Astrocyte (in vitro differentiated cells and primary cell): ENCODE data around the gene MEF2B. TPM values are rescaled to one million over a fixed set of nuclear protein-coding genes. Genes with fewer than 3 reads are reported as not detected.

Experiments
- DNase-seq: peaks from one replicate; pipeline ENCODE4 v3.0.0-alpha.2; 2010; ENCODE audit warnings: low read depth
- FAIRE-seq: peaks from 2 replicates; lab custom pipeline; 2011; peaks lifted over from hg19 to GRCh38; lab: Jason Lieb, UNC
- H2AFZ ChIP-seq: 2 replicates; pipeline ENCODE4 v1.6.0; 2012; ENCODE audit warnings: low read depth, low read length, inconsistent platforms
- H3K27ac ChIP-seq: 2 replicates; pipeline ENCODE4 v1.5.1; 2011; ENCODE audit warnings: low read depth, low read length, inconsistent platforms
- H3K27me3 ChIP-seq: 2 replicates; pipeline ENCODE4 v1.6.0; 2011; ENCODE audit warnings: low read length, inconsistent platforms; ENCODE audit not compliant: insufficient read depth
- H3K36me3 ChIP-seq: 2 replicates; pipeline ENCODE4 v1.5.1; 2011; ENCODE audit warnings: low read length, inconsistent platforms; ENCODE audit not compliant: insufficient read depth
- H3K4me1 ChIP-seq: 2 replicates; pipeline ENCODE4 v1.5.1; 2011; ENCODE audit warnings: low read length, inconsistent platforms; ENCODE audit not compliant: insufficient read depth
- H3K4me2 ChIP-seq: 2 replicates; pipeline ENCODE4 v1.6.0; 2012; ENCODE audit warnings: low read length, inconsistent platforms
- H3K4me3 ChIP-seq: 2 replicates; pipeline ENCODE4 v1.5.1; 2011; ENCODE audit warnings: low read depth, mild to moderate bottlenecking, low read length, inconsistent platforms; ENCODE audit not compliant: insufficient read depth
- H3K79me2 ChIP-seq: 2 replicates; pipeline ENCODE4 v1.6.0; 2012; ENCODE audit warnings: mild to moderate bottlenecking, low read length, inconsistent platforms; ENCODE audit not compliant: insufficient read depth
- H3K9ac ChIP-seq: 2 replicates; pipeline ENCODE4 v1.6.0; 2012; ENCODE audit warnings: mild to moderate bottlenecking, low read length, inconsistent platforms
- H3K9me3 ChIP-seq: 2 replicates; pipeline ENCODE4 v1.5.1; 2012; ENCODE audit warnings: low read depth, mild to moderate bottlenecking, low read length, inconsistent platforms; ENCODE audit not compliant: insufficient read depth
- H4K20me1 ChIP-seq: 2 replicates; pipeline ENCODE4 v1.6.0; 2012; ENCODE audit warnings: low read length, inconsistent platforms; ENCODE audit not compliant: insufficient read depth
- H3K27ac Mint-ChIP-seq: one replicate; pipeline ENCODE4 v1.8.0; 2021; ENCODE audit warnings: mild to moderate bottlenecking, mixed read lengths; ENCODE audit not compliant: unreplicated experiment
- H3K27me3 Mint-ChIP-seq: one replicate; pipeline ENCODE4 v1.8.0; 2021; ENCODE audit warnings: low read depth, mixed read lengths; ENCODE audit not compliant: unreplicated experiment
- H3K36me3 Mint-ChIP-seq: one replicate; pipeline ENCODE4 v1.8.0; 2021; ENCODE audit warnings: low read depth, mixed read lengths; ENCODE audit not compliant: unreplicated experiment
- H3K4me1 Mint-ChIP-seq: one replicate; pipeline ENCODE4 v1.8.0; 2021; ENCODE audit warnings: low read depth, mixed read lengths; ENCODE audit not compliant: unreplicated experiment
- H3K4me3 Mint-ChIP-seq: one replicate; pipeline ENCODE4 v1.8.0; 2021; ENCODE audit warnings: mild to moderate bottlenecking, moderate library complexity, mixed read lengths; ENCODE audit not compliant: unreplicated experiment
- H3K9me3 Mint-ChIP-seq: one replicate; pipeline ENCODE4 v1.8.0; 2021; ENCODE audit warnings: mild to moderate bottlenecking, mixed read lengths; ENCODE audit not compliant: unreplicated experiment
- CTCF ChIP-seq: IDR thresholded peaks from 2 replicates; pipeline ENCODE4 v1.5.1; 2011; ENCODE audit warnings: low read depth, mild to moderate bottlenecking, inconsistent platforms, low read length, moderate library complexity; ENCODE audit not compliant: insufficient read depth
- EZH2 ChIP-seq: IDR thresholded peaks from 2 replicates; pipeline ENCODE4 v1.6.1; 2012; ENCODE audit warnings: mild to moderate bottlenecking, low read length, inconsistent platforms; ENCODE audit not compliant: insufficient read depth
- total RNA-seq: library from RNA; stranded (reverse); gene quantifications from 2 replicates; pipeline ENCODE4 v1.2.1, GENCODE V29; 2021

Gene MEF2B
- total RNA-seq, 1 donor from 2014 or later: 1.7 TPM

GRCh38 chr19:19213426-19214158, 43.5 kb upstream of the MEF2B start:
- Mint-ChIP-seq H3K4me1 (no peaks in the 10 kb centered on the region), H3K27ac (no peak overlapping the region), H3K9me3 (peaks cover 5% of the 10 kb centered on the region), H3K4me3 (no peak overlapping the region), H3K27me3 (peaks cover 63% of the 10 kb centered on the region), H3K36me3 (no peaks in the 10 kb centered on the region)
- no peak overlapping the region for H3K4me3 ChIP-seq
- H3K4me2 ChIP-seq: no peak overlapping the region
- no peak overlapping the region for H3K9ac ChIP-seq
- TF ChIP-seq EZH2 (no peak), CTCF (no peak)
- no peak for DNase-seq
- no peak overlapping the region for H3K27ac ChIP-seq
- no peak overlapping the region for H2AFZ ChIP-seq
- H3K4me1 ChIP-seq: no peaks in the 10 kb centered on the region
- H3K79me2 ChIP-seq: no peaks in the 10 kb centered on the region
- H3K27me3 ChIP-seq: peaks cover 23% of the 10 kb centered on the region
- H4K20me1 ChIP-seq: no peaks in the 10 kb centered on the region
- H3K9me3 ChIP-seq: no peaks in the 10 kb centered on the region
- no peaks in the 10 kb centered on the region for H3K36me3 ChIP-seq
- no peak for FAIRE-seq

- H3K27me3 Mint-ChIP-seq: peaks cover 63% of the 10 kb centered on the region
Observed at GRCh38 chr19:19212916-19213315, 42.9 kb upstream of the MEF2B start.

More at GRCh38 chr19:19212916-19213315, 42.9 kb upstream of the MEF2B start:
- FAIRE-seq (no peak), DNase-seq (no peak)
- Histone ChIP-seq H2AFZ (no peak overlapping the region), H3K9me3 (no peaks in the 10 kb centered on the region), H3K4me1 (no peaks in the 10 kb centered on the region), H3K79me2 (no peaks in the 10 kb centered on the region), H4K20me1 (no peaks in the 10 kb centered on the region), H3K4me3 (no peak overlapping the region), H3K27me3 (peaks cover 23% of the 10 kb centered on the region), H3K27ac (no peak overlapping the region), H3K4me2 (no peak overlapping the region), H3K36me3 (no peaks in the 10 kb centered on the region), H3K9ac (no peak overlapping the region)
- no peak for TF ChIP-seq CTCF
- Mint-ChIP-seq H3K4me1 (no peaks in the 10 kb centered on the region), H3K9me3 (peaks cover 5% of the 10 kb centered on the region), H3K27ac (no peak overlapping the region), H3K4me3 (no peak overlapping the region), H3K36me3 (no peaks in the 10 kb centered on the region)
